ENCODE measurements around the gene LATS2.
"Not testable (repeated sequence)": the region's sequence is repeated elsewhere in the genome, so short reads cannot be mapped to it uniquely, and the experiment has no call there.

The LATS2 gene

GRCh38 chr13:21075011-21075378 is 13.6 kb upstream of the LATS2 start:
- DNase-seq, result peak; percentile 52

DNA sequence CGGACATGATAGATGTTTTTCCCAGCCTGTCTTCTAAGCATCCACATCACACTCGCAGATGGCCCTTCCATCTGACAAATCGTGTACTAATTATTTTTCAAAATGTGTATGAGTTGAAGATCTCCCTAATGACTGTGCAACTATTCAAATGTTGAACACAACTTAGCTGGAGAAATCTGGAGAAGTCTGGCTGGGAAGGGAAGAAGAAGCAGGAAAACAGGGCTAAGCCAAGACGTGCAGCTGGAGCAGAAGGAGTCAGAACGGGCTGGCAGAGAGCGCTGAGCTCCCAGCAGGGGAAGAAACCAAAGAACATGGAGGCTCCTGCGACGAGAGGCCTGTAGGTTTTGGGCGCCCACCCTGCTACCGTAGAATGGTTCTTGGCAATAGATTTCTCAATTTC is 13.2 kb upstream of the LATS2 start:
- DNase-seq, result no peak

DNA sequence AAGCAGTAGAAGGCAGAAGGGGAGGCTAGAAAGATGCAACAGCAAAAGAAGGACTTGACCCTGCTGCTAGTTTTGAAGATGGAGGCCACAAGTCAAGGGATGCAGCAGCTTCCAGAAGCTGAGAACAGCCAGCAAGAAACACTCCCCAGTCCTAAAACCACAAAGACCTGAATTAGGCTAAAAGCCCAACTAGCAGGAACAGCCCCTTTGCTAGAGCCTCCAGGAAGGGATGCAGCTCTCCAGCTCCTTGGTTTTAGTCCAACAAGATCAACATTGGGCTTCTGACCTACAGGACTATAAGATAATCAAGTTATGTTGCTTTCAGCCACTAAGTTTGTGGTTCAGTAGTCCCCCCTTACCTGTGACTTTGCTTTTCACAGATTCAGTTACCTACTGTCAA is 10.5 kb upstream of the LATS2 start:
- no peak for DNase-seq

DNA sequence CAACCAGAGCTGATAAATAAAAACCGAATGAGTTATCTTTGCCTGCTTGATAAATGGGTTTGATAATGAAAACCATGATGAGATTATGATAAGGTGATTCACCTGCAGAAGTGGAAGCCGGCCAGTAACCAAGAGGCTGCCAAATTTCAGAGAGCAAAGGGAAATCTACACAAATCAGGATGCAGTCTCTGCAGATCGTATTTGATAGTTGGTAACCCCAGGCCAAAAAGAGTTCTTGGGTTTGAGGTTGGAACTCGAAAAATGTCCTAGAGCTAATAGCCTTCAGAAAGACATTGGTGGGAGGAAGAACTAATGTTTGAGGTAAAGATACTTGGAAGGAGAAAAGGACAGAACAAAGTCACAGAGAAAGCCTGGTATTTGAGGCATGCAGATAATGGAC is 9.6 kb upstream of the LATS2 start:
- DNase-seq, result no peak

DNA sequence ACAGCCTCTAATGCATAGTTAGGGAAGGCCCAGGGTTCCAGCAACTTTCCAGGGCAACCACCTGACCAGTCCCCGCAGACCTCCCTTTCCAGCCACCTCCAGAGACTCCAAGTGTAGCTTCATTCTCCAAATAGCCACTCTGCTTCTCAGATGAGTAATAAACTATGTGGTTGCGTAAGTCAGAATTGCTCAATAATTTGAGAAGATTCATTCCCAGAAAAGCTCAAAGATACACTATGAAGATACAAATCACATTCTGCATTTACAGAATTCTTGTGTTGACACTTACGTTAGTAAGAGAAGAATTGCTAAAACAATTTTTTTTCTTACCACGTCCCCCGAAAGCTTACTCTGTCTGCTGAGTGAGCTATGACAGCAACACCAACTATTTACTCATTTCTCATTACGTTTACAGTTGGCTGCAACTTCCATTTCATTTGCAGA is 8.2 kb upstream of the LATS2 start:
- no peak for DNase-seq

GRCh38 chr13:21067848-21068247 is 6.5 kb upstream of the LATS2 start:
- DNase-seq, result no peak

- DNase-seq, result no peak
Observed at GRCh38 chr13:21066946-21067345, 5.6 kb upstream of the LATS2 start.

DNA sequence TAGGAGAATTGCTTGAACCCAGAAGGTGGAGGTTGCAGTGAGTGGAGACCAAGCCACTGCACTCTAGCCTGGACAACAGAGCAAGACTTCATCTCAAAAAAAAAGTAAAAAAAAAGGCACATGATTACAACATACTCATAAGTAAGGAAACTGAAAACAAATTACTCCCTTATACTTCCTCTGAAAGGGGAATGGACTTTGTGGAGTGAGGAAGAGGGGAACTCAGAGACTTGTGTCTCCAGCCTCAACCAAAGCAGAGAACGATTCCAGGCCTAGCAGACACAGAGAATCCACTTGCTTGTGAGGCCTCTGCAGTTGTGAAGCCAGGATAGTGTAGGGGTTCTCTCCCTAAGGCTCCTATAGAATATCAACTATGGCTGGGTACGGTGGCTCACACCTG is 4.3 kb upstream of the LATS2 start:
- DNase-seq, result no peak

- no peak for DNase-seq
Observed at GRCh38 chr13:21063031-21063430, 1.6 kb upstream of the LATS2 start.

GRCh38 chr13:21060338-21061028 is 903 bp downstream of the LATS2 start:
- DNase-seq, result peak; percentile 13

- no peak for DNase-seq
Observed at GRCh38 chr13:21059641-21060337, 1.6 kb downstream of the LATS2 start.

DNA sequence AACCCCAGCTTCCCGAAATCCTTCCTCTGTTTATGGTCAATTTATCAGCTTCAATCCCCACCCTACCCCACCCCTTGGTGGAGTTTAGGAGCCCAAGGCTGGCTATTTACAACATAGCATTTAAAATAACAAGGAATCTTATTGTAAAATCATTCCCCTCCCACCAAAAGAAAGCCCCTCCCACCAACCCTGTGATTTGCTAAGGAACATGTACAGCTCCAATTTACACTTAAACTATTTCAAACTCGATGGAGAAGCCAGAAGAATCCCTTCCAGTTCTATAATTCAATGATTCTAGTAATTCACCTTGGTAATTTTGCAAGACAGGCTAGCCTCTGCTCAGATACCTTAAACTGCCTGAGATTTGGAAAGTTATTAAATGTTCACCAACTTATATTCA is 3.0 kb downstream of the LATS2 start:
- no peak for DNase-seq

DNA sequence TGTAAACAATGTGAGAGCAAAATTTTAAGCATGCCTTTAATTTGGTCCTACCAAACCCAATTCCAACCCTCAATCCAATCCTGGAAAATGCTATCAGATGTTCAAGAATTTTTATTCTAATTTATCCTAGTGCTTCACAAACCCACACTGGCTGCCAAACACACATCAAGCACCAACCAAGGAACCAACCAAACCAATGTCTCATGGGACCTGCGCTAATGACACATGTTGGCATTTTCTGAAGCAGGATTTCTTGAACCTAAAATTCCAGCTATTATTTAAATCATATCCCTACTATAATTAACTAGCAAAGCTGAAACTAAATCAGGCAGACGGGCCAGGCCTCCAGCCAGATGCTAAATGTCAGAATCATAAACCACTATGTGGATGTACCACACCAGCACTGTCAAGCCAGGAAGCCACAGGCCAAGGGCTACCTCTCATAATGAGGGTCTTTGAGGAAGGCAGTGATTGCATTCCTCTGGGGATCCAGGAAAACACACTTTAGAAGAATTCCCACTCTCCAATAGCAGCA is 5.8 kb downstream of the LATS2 start:
- DNase-seq, result no peak

DNA sequence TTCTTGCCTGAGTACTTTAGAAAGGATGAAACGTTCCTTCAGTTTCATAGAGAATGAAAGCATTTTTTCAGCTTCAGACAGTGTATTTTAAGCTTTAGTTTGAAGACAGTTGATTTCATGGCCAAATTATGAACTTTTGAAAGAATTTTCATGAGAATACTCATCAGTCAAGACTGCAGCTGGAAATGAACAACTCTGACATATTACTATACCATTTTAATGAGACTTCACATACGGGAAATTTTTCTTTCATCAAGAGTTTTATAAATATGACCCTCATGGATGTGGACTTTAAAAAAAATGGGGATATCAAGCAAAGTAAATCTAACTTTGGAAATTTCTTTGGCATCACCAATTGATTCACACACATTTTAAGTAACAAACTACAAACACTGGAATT is 6.4 kb downstream of the LATS2 start:
- no peak for DNase-seq

DNA sequence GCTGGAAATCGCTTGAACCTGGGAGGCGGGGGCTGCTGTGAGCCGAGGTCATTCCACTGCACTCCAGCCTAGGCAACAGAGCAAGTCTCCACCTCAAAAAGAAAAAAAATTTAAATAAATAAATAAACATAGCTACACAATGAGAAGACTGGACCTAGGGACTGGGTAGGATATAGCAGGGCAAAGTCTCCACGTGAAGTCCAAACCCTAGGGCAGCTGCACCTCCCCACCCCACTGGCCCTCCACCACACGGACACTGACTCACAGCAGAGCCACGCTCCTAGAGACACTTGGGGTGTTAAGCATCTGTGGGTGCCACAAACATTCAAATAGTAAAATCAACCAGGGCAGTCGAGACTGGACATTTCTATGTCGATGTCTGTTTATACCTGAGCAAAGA is 7.1 kb downstream of the LATS2 start:
- no peak for DNase-seq

DNA sequence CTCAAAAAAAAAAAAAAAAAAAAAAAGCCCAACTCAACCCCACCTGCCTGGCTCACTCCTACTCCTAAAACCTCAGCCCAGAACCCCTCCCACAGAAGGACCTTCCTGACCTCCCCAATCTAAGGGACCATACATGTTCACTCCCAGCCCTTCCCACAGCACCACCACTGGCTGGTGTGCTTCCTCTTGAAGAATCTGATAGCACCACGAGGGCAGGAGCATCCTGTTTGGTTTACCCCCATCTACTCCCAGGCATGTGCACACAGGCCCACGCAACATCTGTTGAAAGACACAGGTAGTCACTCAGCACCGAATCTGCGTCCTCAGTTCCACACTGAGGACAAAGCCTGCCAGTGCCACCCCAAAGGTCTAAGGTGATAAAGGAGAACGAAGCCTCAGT is 8.2 kb downstream of the LATS2 start:
- no peak for DNase-seq

GRCh38 chr13:21051675-21052074 is 9.7 kb downstream of the LATS2 start:
- DNase-seq, result no peak

- DNase-seq, result no peak
Observed at GRCh38 chr13:21050288-21051197, 10.8 kb downstream of the LATS2 start.

GRCh38 chr13:21049731-21050130 is 11.7 kb downstream of the LATS2 start:
- DNase-seq, result not testable (repeated sequence)

DNA sequence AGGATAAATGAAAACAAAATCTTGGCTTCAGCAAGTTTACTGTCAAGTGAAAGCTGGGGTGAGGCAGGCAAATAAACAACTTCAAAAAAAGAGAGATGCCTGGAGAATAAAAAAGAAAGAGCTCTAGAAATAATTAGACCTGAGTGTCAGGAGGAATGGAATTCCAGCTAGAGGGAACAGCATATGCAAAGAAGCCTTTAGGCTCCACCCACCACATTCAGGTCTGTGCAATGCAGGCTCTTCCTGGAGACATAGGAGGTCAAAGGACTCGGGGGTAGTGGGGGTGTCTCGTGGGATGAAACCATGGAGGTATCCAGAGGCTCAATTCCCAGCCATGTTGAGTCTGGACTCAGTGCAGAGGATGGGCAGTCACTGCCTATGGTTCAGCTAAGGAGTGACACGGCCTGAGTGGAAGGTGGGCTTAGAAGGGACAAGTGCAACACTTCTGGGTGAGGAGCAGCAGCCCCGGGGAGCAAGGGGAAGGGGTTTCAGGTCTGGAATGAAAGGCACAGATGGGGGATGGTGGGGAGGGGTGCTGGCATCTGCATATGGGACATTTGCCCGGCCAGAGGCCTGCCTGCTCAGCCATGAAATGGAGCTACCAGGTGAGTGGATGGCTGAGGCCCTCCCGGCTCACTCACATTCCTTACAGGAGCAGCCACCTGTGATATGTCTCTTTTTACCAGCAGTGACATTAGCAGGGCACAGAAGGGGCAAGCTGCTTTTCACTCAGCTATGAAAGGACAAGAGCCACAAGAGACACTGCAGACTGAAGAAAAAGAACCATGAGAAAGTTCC is 12.3 kb downstream of the LATS2 start:
- no peak for DNase-seq

- DNase-seq, result no peak
Observed at GRCh38 chr13:21047591-21048282, 13.6 kb downstream of the LATS2 start.

GRCh38 chr13:21047087-21047486 is 14.3 kb downstream of the LATS2 start:
- no peak for DNase-seq
